ENCODE measurements around the gene FOLR3.
"Not testable (repeated sequence)": the region's sequence is repeated elsewhere in the genome, so short reads cannot be mapped to it uniquely, and the experiment has no call there.

Gene FOLR3

DNA sequence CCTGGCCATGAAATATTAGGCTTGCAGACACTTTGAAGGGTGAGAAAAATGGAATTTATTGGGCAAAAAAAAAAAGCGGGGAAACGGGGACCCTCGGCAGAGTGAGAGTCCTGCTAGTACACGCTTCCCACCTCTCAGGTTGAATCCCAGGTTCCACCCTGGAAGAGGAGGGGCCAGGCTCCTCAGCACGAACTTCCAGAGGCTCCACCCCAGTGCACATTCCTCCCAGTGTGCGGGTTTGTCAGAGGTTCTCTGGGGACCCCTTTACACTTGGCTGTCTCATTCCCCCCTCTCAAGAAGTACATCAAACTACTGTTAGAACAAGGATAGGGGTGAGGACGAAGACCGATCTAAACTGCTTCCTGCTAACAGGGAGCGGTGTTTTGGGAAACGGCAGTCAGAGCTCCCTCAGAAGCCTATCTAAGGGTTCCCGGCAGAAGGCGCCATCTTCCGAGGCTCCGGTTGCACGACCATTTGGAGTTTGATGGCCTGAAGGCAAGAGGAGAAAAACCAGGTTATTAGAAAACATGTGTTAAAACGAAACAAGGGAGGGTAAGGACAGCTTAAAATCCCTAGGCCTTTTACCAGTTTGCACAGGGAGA, 27.5 kb downstream of the FOLR3 start:
- no peak for DNase-seq (ENCODE audit: low read depth, low spot score)
- Histone ChIP-seq H3K27me3 (ENCODE audit: insufficient read depth, insufficient read length) (no peaks in the 10 kb centered on the region), H3K4me3 (ENCODE audit: insufficient read length, low read depth) (no peak overlapping the region), H3K36me3 (ENCODE audit: insufficient read depth, insufficient read length, low read length) (no peaks in the 10 kb centered on the region), H3K9ac (ENCODE audit: insufficient read length, low read depth) (no peak overlapping the region), H3K9me3 (ENCODE audit: insufficient read depth, low read length) (peaks cover 6% of the 10 kb centered on the region; the same call in 1 of the 2 replicates), H3K4me1 (ENCODE audit: insufficient read depth, insufficient read length) (no peaks in the 10 kb centered on the region)
- TF ChIP-seq YY1 (IDR thresholded peaks at IDR 0.05; ENCODE audit: insufficient read depth, insufficient read length) = no peak
- TF ChIP-seq ZNF274 (IDR thresholded peaks at IDR 0.05; ENCODE audit: low read depth, low read length) = no peak
- TF ChIP-seq SUZ12 (IDR thresholded peaks at IDR 0.05; ENCODE audit: extremely low read depth, insufficient read depth, insufficient read length) = no peak

DNA sequence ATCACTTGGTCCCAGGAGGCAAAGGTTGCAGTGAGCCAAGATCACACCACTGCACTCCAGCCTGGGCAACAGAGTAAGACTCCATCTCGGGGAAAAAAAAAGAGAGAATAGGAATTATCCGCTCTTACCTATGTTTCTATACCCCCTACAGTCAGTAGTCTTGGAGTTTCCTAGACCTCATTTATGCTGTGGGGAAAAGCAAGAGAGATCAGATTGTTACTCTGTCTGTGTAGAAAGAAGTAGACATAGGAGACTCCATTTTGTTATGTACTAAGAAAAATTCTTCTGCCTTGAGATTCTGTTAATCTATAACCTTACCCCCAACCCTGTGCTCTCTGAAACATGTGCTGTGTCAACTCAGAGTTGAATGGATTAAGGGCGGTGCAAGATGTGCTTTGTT, 28.7 kb downstream of the FOLR3 start:
- not testable (repeated sequence) for H3K4me1 ChIP-seq (ENCODE audit: insufficient read depth, insufficient read length); H3K4me3 ChIP-seq (ENCODE audit: insufficient read length, low read depth); DNase-seq (ENCODE audit: low read depth, low spot score); H3K27me3 ChIP-seq (ENCODE audit: insufficient read depth, insufficient read length); H3K36me3 ChIP-seq (ENCODE audit: insufficient read depth, insufficient read length, low read length); H3K9me3 ChIP-seq (ENCODE audit: insufficient read depth, low read length); H3K9ac ChIP-seq (ENCODE audit: insufficient read length, low read depth)

DNA sequence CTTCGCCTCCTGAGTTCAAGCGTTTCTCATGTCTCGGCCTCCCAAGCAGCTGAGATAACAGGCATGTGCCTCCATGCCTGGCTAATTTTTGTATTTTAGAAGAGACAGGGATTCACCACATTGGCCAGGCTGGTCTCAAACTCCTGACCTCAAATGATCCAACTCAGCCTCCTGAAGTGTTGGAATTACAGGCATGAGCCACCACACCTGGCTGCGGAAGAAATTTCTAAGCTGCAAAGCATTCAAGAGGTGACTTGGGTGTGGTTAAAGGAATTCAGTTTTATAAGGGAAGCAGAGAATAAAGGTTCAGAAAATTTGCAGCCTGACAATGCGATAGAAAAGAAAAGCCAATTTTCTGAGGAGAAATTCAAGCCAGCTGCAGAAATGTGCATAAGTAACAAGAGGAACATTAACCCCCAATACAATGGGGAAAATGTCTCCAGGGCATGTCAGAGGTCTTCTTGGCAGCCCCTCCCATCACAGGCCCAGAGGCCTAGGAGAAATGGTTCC, 33.6 kb downstream of the FOLR3 start:
- H3K27me3 ChIP-seq (ENCODE audit: insufficient read depth, insufficient read length); H3K4me1 ChIP-seq (ENCODE audit: insufficient read depth, insufficient read length); H3K9me3 ChIP-seq (ENCODE audit: insufficient read depth, low read length); DNase-seq (ENCODE audit: low read depth, low spot score); H3K4me3 ChIP-seq (ENCODE audit: insufficient read length, low read depth); H3K36me3 ChIP-seq (ENCODE audit: insufficient read depth, insufficient read length, low read length); H3K9ac ChIP-seq (ENCODE audit: insufficient read length, low read depth): not testable (repeated sequence)

DNA sequence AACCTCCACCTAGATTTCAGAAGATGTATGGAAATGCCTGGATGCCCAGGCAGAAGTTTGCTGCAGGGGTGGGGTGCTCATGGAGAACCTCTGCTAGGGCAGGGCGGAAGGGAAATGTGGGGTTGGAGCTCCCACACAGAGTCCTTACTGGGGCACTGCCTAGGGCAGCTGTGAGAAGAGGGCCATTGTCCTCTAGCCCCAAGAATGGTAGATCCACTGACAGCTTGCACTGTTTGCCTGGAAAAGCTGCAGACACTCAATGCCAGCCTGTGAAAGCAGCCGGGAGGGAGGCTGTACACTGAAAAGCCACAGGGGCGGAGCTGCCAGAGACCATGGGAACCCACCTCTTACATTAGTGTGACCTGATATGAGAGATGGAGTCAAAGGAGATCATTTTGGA, 34.2 kb downstream of the FOLR3 start:
- H3K9me3 ChIP-seq (ENCODE audit: insufficient read depth, low read length); H3K4me1 ChIP-seq (ENCODE audit: insufficient read depth, insufficient read length); DNase-seq (ENCODE audit: low read depth, low spot score); H3K9ac ChIP-seq (ENCODE audit: insufficient read length, low read depth); H3K4me3 ChIP-seq (ENCODE audit: insufficient read length, low read depth); H3K36me3 ChIP-seq (ENCODE audit: insufficient read depth, insufficient read length, low read length); H3K27me3 ChIP-seq (ENCODE audit: insufficient read depth, insufficient read length): not testable (repeated sequence)

DNA sequence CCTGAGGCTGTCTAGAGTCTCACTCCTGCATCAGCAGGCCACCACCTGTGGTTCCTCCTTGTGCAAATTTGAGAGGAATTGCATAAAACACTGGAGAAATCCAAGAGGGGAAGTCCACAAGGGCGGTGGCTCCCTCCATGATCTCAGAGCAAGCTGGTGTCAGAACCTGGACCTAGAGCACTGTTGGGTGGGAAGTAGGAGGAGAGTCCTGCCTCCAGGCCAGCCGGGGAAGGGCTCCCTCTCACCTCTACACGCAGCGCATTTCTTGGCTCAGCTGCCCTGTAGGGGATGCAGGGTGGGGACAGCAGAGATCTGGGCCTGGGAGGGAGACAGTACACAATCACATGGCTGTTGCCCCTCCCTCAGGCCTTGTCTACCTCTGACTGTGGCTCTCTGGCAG, 36.5 kb downstream of the FOLR3 start:
- not testable (repeated sequence) for H3K9ac ChIP-seq (ENCODE audit: insufficient read length, low read depth); DNase-seq (ENCODE audit: low read depth, low spot score); H3K4me3 ChIP-seq (ENCODE audit: insufficient read length, low read depth); H3K36me3 ChIP-seq (ENCODE audit: insufficient read depth, insufficient read length, low read length); H3K27me3 ChIP-seq (ENCODE audit: insufficient read depth, insufficient read length); H3K9me3 ChIP-seq (ENCODE audit: insufficient read depth, low read length); H3K4me1 ChIP-seq (ENCODE audit: insufficient read depth, insufficient read length)

DNA sequence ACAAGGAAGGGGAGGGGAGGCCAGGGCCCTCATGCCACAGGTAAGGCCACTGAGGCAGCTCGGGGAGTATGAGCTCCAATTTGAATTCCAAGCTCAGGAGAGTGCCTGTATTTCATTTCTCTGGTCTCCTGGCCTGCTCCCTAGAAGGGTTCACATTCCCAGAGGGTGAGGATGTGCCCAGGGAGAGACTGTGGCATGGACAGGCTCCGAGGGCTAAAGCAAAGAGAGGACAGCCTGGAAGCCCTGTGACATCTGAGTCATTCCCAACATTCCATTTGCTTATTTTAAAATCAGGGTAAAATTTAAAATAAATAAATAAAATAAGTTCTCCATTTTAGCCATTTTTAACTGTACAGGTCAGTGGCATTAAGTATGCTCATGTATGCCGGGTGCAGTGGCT, 37.8 kb downstream of the FOLR3 start:
- TF ChIP-seq YY1 (IDR thresholded peaks at IDR 0.05; ENCODE audit: insufficient read depth, insufficient read length) = no peak
- H3K9me3 ChIP-seq (ENCODE audit: insufficient read depth, low read length) = no peaks in the 10 kb centered on the region
- H3K9ac ChIP-seq (ENCODE audit: insufficient read length, low read depth) = no peak overlapping the region
- DNase-seq (ENCODE audit: low read depth, low spot score) = no peak
- H3K27me3 ChIP-seq (ENCODE audit: insufficient read depth, insufficient read length) = no peaks in the 10 kb centered on the region
- no peaks in the 10 kb centered on the region for H3K36me3 ChIP-seq (ENCODE audit: insufficient read depth, insufficient read length, low read length)
- no peak overlapping the region for H3K4me3 ChIP-seq (ENCODE audit: insufficient read length, low read depth)
- H3K4me1 ChIP-seq (ENCODE audit: insufficient read depth, insufficient read length) = no peaks in the 10 kb centered on the region

DNA sequence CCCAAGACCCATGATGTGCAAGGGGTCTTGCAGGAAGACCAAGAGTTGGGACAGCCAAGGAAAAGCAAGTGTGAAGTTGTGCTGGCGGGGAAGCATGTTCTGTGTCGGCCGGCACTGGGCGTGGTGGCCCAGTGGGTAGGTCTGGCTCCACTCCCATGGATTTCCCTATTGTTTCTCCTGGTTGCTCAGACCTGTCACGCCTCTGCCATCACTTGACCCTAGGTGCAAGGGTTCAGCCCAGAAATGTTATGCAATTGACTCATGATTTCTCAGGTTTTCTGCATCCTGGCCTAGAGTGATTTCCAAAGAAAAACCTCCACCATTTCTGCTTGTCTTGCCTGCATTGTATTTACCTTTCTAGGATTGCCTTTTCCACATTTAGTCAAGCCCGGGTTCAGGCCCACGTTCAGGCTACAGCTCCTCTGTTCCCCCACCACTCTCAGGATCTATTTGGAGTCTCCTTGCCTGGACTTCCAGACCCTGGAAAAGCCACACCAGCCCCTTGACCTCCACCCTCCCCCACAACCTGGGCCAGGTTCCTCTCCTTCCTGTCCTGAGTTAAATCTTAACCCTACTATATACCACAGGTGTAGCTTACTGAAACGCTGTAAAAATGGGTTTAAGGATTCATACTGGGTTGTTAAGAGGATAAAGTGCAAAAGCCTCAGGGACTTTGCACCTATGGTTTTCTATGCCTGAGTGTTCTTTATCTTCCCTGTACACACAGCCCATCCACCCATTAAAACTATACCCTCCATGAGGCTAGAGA, 39.0 kb downstream of the FOLR3 start:
- no peaks in the 10 kb centered on the region for H3K36me3 ChIP-seq (ENCODE audit: insufficient read depth, insufficient read length, low read length)
- TF ChIP-seq ZNF274 (IDR thresholded peaks at IDR 0.05; ENCODE audit: low read depth, low read length) = no peak
- TF ChIP-seq SUZ12 (IDR thresholded peaks at IDR 0.05; ENCODE audit: extremely low read depth, insufficient read depth, insufficient read length) = no peak
- H3K27me3 ChIP-seq (ENCODE audit: insufficient read depth, insufficient read length) = no peaks in the 10 kb centered on the region
- H3K9ac ChIP-seq (ENCODE audit: insufficient read length, low read depth) = no peak overlapping the region
- no peak overlapping the region for H3K4me3 ChIP-seq (ENCODE audit: insufficient read length, low read depth)
- no peak for DNase-seq (ENCODE audit: low read depth, low spot score)
- no peaks in the 10 kb centered on the region for H3K9me3 ChIP-seq (ENCODE audit: insufficient read depth, low read length)
- H3K4me1 ChIP-seq (ENCODE audit: insufficient read depth, insufficient read length) = no peaks in the 10 kb centered on the region

DNA sequence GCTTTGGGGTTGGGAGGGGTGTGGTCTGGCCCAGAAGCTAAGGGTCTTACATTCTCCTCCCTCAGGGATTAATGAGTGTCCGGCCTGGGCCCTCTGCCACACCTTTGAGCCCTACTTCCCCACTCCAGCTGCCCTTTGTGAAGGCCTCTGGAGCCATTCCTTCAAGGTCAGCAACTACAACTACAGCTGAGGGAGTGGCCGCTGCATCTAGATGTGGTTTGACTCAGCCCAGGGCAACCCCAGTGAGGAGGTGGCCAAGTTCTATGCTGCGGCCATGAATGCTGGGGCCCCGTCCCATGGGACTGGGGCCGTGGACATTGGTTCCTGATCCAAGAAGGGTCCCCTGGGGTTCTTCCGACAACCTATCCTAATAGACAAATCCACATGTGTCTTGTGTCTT, 42.1 kb downstream of the FOLR3 start:
- H3K9me3 ChIP-seq (ENCODE audit: insufficient read depth, low read length) = no peaks in the 10 kb centered on the region
- TF ChIP-seq SUZ12 (IDR thresholded peaks at IDR 0.05; ENCODE audit: extremely low read depth, insufficient read depth, insufficient read length) = no peak
- no peaks in the 10 kb centered on the region for H3K36me3 ChIP-seq (ENCODE audit: insufficient read depth, insufficient read length, low read length)
- H3K27me3 ChIP-seq (ENCODE audit: insufficient read depth, insufficient read length) = no peaks in the 10 kb centered on the region
- DNase-seq (ENCODE audit: low read depth, low spot score) = no peak
- H3K4me1 ChIP-seq (ENCODE audit: insufficient read depth, insufficient read length) = no peaks in the 10 kb centered on the region
- H3K9ac ChIP-seq (ENCODE audit: insufficient read length, low read depth) = no peak overlapping the region
- no peak overlapping the region for H3K4me3 ChIP-seq (ENCODE audit: insufficient read length, low read depth)

Measured in NT2/D1 (cell line).